Measurements from ENCODE around the gene CHD1. TPM values are rescaled to one million over a fixed set of nuclear protein-coding genes. Genes with fewer than 3 reads are reported as not detected.

CHD1 gene
- total RNA-seq, 4 donors from 2014 or later, result 51.4 to 83.0 (median 63.8) TPM

DNA sequence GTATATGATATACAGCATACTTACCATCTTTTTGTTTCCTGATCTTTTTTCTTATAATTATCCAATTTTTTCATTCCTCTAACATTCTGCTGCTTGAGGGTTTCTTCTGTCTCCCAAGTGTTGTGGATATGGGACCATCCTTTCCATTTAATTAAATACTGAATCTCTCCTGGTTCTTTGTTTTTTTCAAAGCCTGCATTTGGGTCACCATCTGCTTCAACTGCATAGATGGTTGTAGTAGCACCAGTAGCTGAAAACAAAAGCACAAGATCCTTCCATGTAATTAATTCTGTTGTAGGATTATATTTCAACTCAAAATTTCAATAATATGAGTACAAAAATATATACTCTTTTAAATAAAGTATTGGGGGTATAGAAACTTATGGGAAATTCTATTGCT lies 29.4 kb downstream of the CHD1 start:
- Histone ChIP-seq H3K27me3 (no peaks in the 10 kb centered on the region), H3K27ac (no peak overlapping the region), H3K9me3 (no peaks in the 10 kb centered on the region), H3K4me1 (no peaks in the 10 kb centered on the region), H3K4me3 (replicated peaks in 1 of 3) (no peak overlapping the region), H3K36me3 (peaks cover 55 to 62% of the 10 kb centered on the region in 2 donors)
- DNase-seq, result no peak
- intact Hi-C loops (cut with DNase I), result no loop called here
- TF ChIP-seq POLR2A (IDR thresholded peaks at IDR 0.05), result no peak
- TF ChIP-seq, protein P1, sequence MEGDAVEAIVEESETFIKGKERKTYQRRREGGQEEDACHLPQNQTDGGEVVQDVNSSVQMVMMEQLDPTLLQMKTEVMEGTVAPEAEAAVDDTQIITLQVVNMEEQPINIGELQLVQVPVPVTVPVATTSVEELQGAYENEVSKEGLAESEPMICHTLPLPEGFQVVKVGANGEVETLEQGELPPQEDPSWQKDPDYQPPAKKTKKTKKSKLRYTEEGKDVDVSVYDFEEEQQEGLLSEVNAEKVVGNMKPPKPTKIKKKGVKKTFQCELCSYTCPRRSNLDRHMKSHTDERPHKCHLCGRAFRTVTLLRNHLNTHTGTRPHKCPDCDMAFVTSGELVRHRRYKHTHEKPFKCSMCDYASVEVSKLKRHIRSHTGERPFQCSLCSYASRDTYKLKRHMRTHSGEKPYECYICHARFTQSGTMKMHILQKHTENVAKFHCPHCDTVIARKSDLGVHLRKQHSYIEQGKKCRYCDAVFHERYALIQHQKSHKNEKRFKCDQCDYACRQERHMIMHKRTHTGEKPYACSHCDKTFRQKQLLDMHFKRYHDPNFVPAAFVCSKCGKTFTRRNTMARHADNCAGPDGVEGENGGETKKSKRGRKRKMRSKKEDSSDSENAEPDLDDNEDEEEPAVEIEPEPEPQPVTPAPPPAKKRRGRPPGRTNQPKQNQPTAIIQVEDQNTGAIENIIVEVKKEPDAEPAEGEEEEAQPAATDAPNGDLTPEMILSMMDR (IDR thresholded peaks at IDR 0.05), result no peak

DNA sequence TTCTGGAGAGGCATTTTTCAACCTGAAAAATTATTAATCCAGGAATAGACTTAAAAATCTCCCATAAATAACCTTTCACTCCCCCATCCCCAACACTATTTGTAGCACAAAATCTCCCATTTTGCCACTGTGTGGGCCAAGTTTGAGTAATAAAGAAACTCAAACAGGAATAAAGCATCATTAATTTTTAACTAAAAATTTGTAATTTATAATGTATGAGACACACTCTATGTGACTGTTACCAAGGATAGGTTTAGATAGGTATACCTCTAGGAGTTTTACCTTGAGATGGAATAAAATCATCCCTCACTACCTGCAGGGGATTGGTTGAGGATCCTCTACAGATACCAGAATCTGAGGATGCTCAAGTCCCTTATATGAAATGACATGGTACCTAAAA lies 30.1 kb downstream of the CHD1 start:
- Histone ChIP-seq H3K9me3 (no peaks in the 10 kb centered on the region), H3K4me3 (replicated peaks in 1 of 3) (no peak overlapping the region), H3K36me3 (peaks cover 60 to 64% of the 10 kb centered on the region in 2 donors), H3K27me3 (no peaks in the 10 kb centered on the region), H3K4me1 (no peaks in the 10 kb centered on the region), H3K27ac (no peak overlapping the region)
- no peak for DNase-seq
- intact Hi-C loops (cut with DNase I), result no loop called here
- TF ChIP-seq POLR2A (IDR thresholded peaks at IDR 0.05), result no peak
- TF ChIP-seq, protein P1 (IDR thresholded peaks at IDR 0.05), result no peak

DNA sequence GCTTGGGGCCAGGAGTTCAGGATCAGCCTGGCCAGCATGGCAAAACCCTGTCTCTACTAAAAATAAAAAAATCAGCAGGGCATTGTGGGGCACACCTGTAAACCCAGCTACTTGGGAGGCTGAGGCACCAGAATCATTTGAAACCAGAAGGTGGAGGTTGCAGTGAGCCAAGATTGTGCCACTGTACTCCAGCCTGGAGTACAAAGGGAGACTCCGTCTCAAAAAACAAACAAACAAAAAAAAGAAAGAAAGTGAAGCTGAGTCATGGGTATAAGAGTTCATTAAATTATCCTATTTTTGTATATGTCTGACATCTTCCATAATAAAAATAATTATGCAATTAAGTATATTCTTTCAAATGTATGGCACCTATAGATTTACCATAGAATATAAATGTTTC lies 37.2 kb downstream of the CHD1 start:
- H3K27ac ChIP-seq, result no peak overlapping the region
- no peaks in the 10 kb centered on the region for H3K9me3 ChIP-seq
- H3K4me1 ChIP-seq, result no peaks in the 10 kb centered on the region
- H3K4me3 ChIP-seq (replicated peaks in 1 of 3), result no peak overlapping the region
- intact Hi-C loops (cut with DNase I), result no loop called here
- 88 to 92% methylated on average over 1 of the region's 1 CpG for WGBS, 2 donors
- no peaks in the 10 kb centered on the region for H3K27me3 ChIP-seq
- H3K36me3 ChIP-seq, result peaks cover 34 to 44% of the 10 kb centered on the region in 2 donors
- no peak for TF ChIP-seq POLR2A (IDR thresholded peaks at IDR 0.05)
- TF ChIP-seq, protein P1 (IDR thresholded peaks at IDR 0.05), result no peak
- DNase-seq, result no peak

DNA sequence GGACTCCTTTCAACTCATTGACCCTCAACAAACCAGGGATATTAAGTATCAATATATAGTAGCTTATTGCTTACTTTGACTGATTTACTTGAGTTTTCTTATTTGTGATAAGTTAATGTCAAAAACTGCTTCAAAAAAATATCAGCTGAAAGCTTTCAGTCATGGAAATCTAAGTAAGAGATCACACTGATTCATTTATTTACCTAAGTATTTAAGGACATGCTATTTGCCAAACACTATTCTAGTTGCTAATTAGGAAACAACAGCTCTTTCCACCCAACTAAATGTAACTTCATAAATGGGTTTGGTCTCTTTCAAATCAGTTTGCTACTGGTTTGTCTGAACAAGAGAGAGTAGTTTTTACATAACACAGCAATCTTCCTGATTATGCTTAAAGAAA lies 48.2 kb downstream of the CHD1 start:
- H3K27me3 ChIP-seq, result no peaks in the 10 kb centered on the region
- TF ChIP-seq POLR2A (IDR thresholded peaks at IDR 0.05), result no peak
- TF ChIP-seq, protein P1 (IDR thresholded peaks at IDR 0.05), result no peak
- H3K27ac ChIP-seq, result no peak overlapping the region

DNA sequence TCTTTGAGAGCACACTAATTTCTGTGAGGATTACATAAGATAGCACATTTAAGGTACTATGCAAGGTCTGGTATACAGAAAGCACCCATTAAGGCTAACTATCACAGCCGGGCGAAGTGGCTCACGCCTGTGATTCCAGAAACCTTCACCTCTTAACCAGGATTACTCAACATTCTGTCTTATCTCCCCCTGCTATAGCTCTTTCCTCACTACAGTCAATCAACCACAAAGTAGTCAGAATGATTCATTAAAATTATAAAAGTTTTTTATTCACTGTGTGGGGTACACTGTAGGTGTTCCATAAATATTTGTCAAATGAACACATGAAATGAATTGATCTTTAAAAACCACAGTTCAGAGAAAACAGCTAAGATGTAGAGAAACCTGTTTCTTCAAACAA lies 48.7 kb downstream of the CHD1 start:
- no peak overlapping the region for H3K27ac ChIP-seq
- 90 to 96% methylated on average over 3 of the region's 3 CpGs for WGBS, 2 donors
- H3K9me3 ChIP-seq, result no peaks in the 10 kb centered on the region
- no peak for TF ChIP-seq POLR2A (IDR thresholded peaks at IDR 0.05)
- TF ChIP-seq, protein P1 (IDR thresholded peaks at IDR 0.05), result no peak
- H3K27me3 ChIP-seq, result no peaks in the 10 kb centered on the region
- DNase-seq, result no peak
- no peaks in the 10 kb centered on the region for H3K4me1 ChIP-seq
- no peak overlapping the region for H3K4me3 ChIP-seq (replicated peaks in 1 of 3)
- peaks cover 31 to 44% of the 10 kb centered on the region in 2 donors for H3K36me3 ChIP-seq
- intact Hi-C loops (cut with DNase I), result no loop called here

More for the DNA sequence above, 48.2 kb downstream of the CHD1 start:
- H3K36me3 ChIP-seq, result peaks cover 32 to 44% of the 10 kb centered on the region in 2 donors
- H3K4me1 ChIP-seq, result no peaks in the 10 kb centered on the region
- intact Hi-C loops (cut with DNase I), result no loop called here
- H3K9me3 ChIP-seq, result no peaks in the 10 kb centered on the region
- H3K4me3 ChIP-seq (replicated peaks in 1 of 3), result no peak overlapping the region
- DNase-seq, result no peak

All from thyroid gland (tissue), 4 donors.